PC-9 (cell line): ENCODE data around the gene OR8D1. TPM values are rescaled to one million over a fixed set of nuclear protein-coding genes. Genes with fewer than 3 reads are reported as not detected.

Source experiments
- BruUV-seq: library from RNA; stranded (reverse); fragments of 400-500 nt; replicated peaks from 2 replicates; lab custom pipeline; 2021; lab: Mats Ljungman, UMichigan
- CTCF ChIA-PET: fragments of 300-600 bp; sonication (Branson Sonifier 250); formaldehyde crosslinking; loops from one replicate; lab custom pipeline; 2022; ENCODE audit warnings: antibody characterized with exemption; lab: Charles Lee
- POLR2A ChIA-PET: fragments of 300-600 bp; sonication (Branson Sonifier 250); formaldehyde crosslinking; loops from one replicate; lab custom pipeline; 2022; ENCODE audit warnings: antibody characterized with exemption; ENCODE audit not compliant: unreplicated experiment; lab: Charles Lee
- DNase-seq, 2 experiments: peaks; one replicate each; pipeline versions ENCODE4 v3.0.0 to v3.0.0-alpha.2; 2015 to 2022; ENCODE audit warnings: mixed read lengths in 1 of 2
- H2AFZ ChIP-seq: fragments of 200-600 bp; sonication (generic); 2 replicates; pipeline ENCODE4 v1.8.1; 2017; ENCODE audit warnings: antibody characterized with exemption
- H3F3A ChIP-seq: fragments of 200-600 bp; sonication (generic); 2 replicates; pipeline ENCODE4 v1.8.1; 2017; ENCODE audit warnings: antibody characterized with exemption, mild to moderate bottlenecking, low read depth; ENCODE audit not compliant: insufficient read depth
- H3K27ac ChIP-seq: fragments of 200-600 bp; sonication (generic); 2 replicates; pipeline ENCODE4 v1.6.1; 2016; ENCODE audit warnings: mixed run types
- H3K27me3 ChIP-seq: fragments of 200-600 bp; sonication (generic); 2 replicates; pipeline ENCODE4 v1.6.1; 2016; ENCODE audit warnings: low read depth, mixed run types; ENCODE audit not compliant: insufficient read depth
- H3K36me3 ChIP-seq: fragments of 200-600 bp; sonication (generic); 2 replicates; pipeline ENCODE4 v1.6.1; 2016; ENCODE audit warnings: low read depth, mixed run types
- H3K4me1 ChIP-seq: fragments of 200-600 bp; sonication (generic); replicated peaks from 2 replicates; pipeline ENCODE4 v1.6.1; 2016; ENCODE audit warnings: mixed run types; ENCODE audit not compliant: insufficient read depth
- H3K4me2 ChIP-seq: fragments of 200-600 bp; sonication (generic); 2 replicates; pipeline ENCODE4 v1.6.1; 2017; ENCODE audit warnings: mixed run types
- H3K4me3 ChIP-seq: fragments of 200-600 bp; sonication (generic); 2 replicates; pipeline ENCODE4 v1.6.1; 2016; ENCODE audit warnings: mixed run types
- H3K79me2 ChIP-seq: fragments of 200-600 bp; sonication (generic); 2 replicates; pipeline ENCODE4 v1.6.1; 2017; ENCODE audit warnings: low read depth, mixed run types
- H3K9me2 ChIP-seq: fragments of 200-600 bp; sonication (generic); 2 replicates; pipeline ENCODE4 v1.8.1; 2017; ENCODE audit warnings: mild to moderate bottlenecking; ENCODE audit not compliant: insufficient read depth
- H3K9me3 ChIP-seq: fragments of 200-600 bp; sonication (generic); 2 replicates; pipeline ENCODE4 v1.8.1; 2016; ENCODE audit warnings: low read depth; ENCODE audit not compliant: insufficient read depth
- H4K20me1 ChIP-seq: fragments of 200-600 bp; sonication (generic); 2 replicates; pipeline ENCODE4 v1.8.1; 2017; ENCODE audit not compliant: insufficient read depth
- EZH2 ChIP-seq: fragments of 200-600 bp; sonication (generic); IDR thresholded peaks from 2 replicates; pipeline ENCODE4 v1.8.0; 2017; ENCODE audit warnings: antibody characterized with exemption, low read depth
- intact Hi-C: fragments of 100-400 bp; cut with micrococcal nuclease; formaldehyde crosslinking; loops from one replicate; pipeline ENCODE4 v1.10.0; 2022; ENCODE audit not compliant: unreplicated experiment
- total RNA-seq: library from RNA; stranded (reverse); gene quantifications from 2 replicates; pipeline ENCODE4 v1.2.3, GENCODE V29; 2021
- TF ChIP-seq, protein P1 (sequence below): fragments of 200-600 bp; sonication (generic); conservative IDR thresholded peaks from 2 replicates; pipeline ENCODE4 v1.6.1; 2017; ENCODE audit warnings: mixed run types, antibody characterized with exemption, mild to moderate bottlenecking, moderate library complexity

Gene OR8D1
- total RNA-seq, 1 experiment from 2014 or later, result not detected

- Histone ChIP-seq H3F3A (no peaks in the 10 kb centered on the region), H4K20me1 (no peaks in the 10 kb centered on the region), H3K79me2 (no peaks in the 10 kb centered on the region), H3K4me1 (no peaks in the 10 kb centered on the region), H3K4me3 (no peak within 1 kb of the TSS), H3K27me3 (no peaks in the 10 kb centered on the region), H3K9me2 (no peaks in the 10 kb centered on the region), H3K4me2 (no peak within 1 kb of the TSS), H2AFZ (no peak within 1 kb of the TSS), H3K36me3 (no peaks in the 10 kb centered on the region), H3K27ac (no peak within 1 kb of the TSS), H3K9me3 (peaks cover 4% of the 10 kb centered on the region; the same call in 1 of the 2 replicates)
- POLR2A ChIA-PET, result no interaction called here
- TF ChIP-seq, protein P1, sequence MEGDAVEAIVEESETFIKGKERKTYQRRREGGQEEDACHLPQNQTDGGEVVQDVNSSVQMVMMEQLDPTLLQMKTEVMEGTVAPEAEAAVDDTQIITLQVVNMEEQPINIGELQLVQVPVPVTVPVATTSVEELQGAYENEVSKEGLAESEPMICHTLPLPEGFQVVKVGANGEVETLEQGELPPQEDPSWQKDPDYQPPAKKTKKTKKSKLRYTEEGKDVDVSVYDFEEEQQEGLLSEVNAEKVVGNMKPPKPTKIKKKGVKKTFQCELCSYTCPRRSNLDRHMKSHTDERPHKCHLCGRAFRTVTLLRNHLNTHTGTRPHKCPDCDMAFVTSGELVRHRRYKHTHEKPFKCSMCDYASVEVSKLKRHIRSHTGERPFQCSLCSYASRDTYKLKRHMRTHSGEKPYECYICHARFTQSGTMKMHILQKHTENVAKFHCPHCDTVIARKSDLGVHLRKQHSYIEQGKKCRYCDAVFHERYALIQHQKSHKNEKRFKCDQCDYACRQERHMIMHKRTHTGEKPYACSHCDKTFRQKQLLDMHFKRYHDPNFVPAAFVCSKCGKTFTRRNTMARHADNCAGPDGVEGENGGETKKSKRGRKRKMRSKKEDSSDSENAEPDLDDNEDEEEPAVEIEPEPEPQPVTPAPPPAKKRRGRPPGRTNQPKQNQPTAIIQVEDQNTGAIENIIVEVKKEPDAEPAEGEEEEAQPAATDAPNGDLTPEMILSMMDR, result no peak
- no peak for TF ChIP-seq EZH2
- intact Hi-C loops, result no loop called here
- no peak for DNase-seq
- CTCF ChIA-PET, result no interaction called here
- BruUV-seq, result no TSS peak
Observed at GRCh38 chr11:124256076-124256475, 57.7 kb downstream of the OR8D1 start, which contains the start of gene OR8G5. TSS of gene OR8G5 (plus strand) at chr11:124256376. CDS start at chr11:124264932, 8,556 bp downstream.

Other genes starting within 250 kb of the OR8D1 start
- gene VWA5A, start 198.5 kb downstream of the OR8D1 start, total RNA-seq, result 1.9 and 2.7 TPM in 2 replicates
- not detected in 2 replicates for gene OR10D3, start 130.6 kb downstream of the OR8D1 start, total RNA-seq
- gene OR8G1, start 72.9 kb downstream of the OR8D1 start, total RNA-seq, result not detected in 2 replicates
- gene OR8G5, start 57.6 kb downstream of the OR8D1 start, total RNA-seq, result not detected in 2 replicates
- not detected in 2 replicates for gene OR8D2, start 6.2 kb upstream of the OR8D1 start, total RNA-seq
- gene OR8B2, start 70.5 kb upstream of the OR8D1 start, total RNA-seq, result not detected in 2 replicates
- not detected in 2 replicates for gene OR8B3, start 85.1 kb upstream of the OR8D1 start, total RNA-seq
- not detected in 2 replicates for gene OR8B4, start 110.9 kb upstream of the OR8D1 start, total RNA-seq
- not detected in 2 replicates for gene OR8B8, start 131.7 kb upstream of the OR8D1 start, total RNA-seq
- gene OR8B12, start 229.7 kb upstream of the OR8D1 start, total RNA-seq, result not detected in 2 replicates